Measurements from ENCODE around the gene C3orf52.

- TF ChIP-seq CTCF (IDR thresholded peaks at IDR 0.05; ENCODE audit: low read depth, low read length): no peak
- TF ChIP-seq POLR2A (IDR thresholded peaks at IDR 0.05; ENCODE audit: extremely low read depth, insufficient read length): no peak
- TF ChIP-seq MYC (IDR thresholded peaks at IDR 0.05; ENCODE audit: low read depth, low read length): no peak
- no peak for TF ChIP-seq MAX (IDR thresholded peaks at IDR 0.05; ENCODE audit: low read depth, low read length)
Measured at GRCh38 chr3:112122870-112123269, 36.7 kb downstream of the C3orf52 start.

Measured in NB4 (cell line).